ENCODE measurements around the gene ABCA13. TPM values are rescaled to one million over a fixed set of nuclear protein-coding genes. Genes with fewer than 3 reads are reported as not detected.

The ABCA13 gene
- total RNA-seq, 2 donors from 2014 or later = not detected

DNA sequence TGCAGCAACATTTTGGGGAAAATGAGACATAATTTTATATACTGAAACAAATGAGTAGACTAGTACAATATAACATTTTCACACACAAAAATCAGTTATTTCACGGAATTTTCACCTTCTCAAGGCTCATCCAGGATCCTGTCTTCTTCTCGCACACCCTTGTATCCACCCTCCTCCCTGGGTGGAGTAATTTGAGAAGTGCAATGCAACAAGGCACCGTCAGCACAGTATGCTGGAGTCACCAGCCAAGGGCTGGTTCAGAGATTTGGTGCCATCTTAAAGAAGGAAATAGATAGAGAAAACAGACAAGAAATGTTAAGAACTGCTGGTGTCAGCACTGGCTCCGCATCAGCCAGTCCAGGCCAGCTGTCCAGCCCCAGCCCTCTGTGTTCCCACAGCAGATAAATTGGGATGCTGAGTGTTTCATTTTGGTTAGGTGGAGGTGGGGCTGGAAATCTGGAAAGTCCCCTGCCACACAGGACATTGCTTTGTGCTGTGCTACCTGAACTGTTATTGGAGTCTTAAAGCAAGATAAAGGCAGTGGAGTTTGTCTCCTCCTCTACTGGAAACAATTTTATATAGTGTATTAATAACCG is 176.1 kb downstream of the ABCA13 start:
- Mint-ChIP-seq H3K36me3 (ENCODE audit: low read depth) (no peaks in the 10 kb centered on the region), H3K27ac (no peak overlapping the region), H3K27me3 (peaks cover 6% of the 10 kb centered on the region), H3K4me1 (no peaks in the 10 kb centered on the region), H3K4me3 (no peak overlapping the region)
- H3K9me3 ChIP-seq (ENCODE audit: control insufficient read depth, low read length, poor library complexity, severe bottlenecking) = no peaks in the 10 kb centered on the region
- ATAC-seq (no peak), DNase-seq (no peak)

DNA sequence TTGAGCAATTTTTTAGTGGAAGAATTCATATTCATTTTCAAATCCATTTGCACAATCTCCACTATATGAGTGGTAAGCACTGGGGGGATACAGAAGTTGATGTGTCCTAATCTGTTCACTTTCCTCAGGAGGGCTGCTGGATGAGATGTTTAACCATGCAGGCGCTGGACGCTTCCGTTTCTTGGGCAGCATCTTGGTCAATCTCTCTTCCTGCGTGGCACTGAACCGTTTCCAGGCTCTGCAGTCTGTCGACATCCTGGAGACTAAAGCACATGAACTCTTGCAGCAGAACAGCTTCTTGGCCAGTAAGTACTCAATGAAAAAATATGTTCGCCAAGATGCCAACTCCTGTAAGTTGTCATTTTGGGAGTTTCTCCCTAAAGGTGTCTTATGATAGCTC is 179.3 kb downstream of the ABCA13 start:
- Mint-ChIP-seq H3K27me3 (peaks cover 6% of the 10 kb centered on the region), H3K4me3 (no peak overlapping the region), H3K4me1 (no peaks in the 10 kb centered on the region), H3K36me3 (ENCODE audit: low read depth) (no peaks in the 10 kb centered on the region), H3K27ac (no peak overlapping the region)
- H3K9me3 ChIP-seq (ENCODE audit: control insufficient read depth, low read length, poor library complexity, severe bottlenecking) = no peaks in the 10 kb centered on the region
- DNase-seq (no peak), ATAC-seq (no peak)

DNA sequence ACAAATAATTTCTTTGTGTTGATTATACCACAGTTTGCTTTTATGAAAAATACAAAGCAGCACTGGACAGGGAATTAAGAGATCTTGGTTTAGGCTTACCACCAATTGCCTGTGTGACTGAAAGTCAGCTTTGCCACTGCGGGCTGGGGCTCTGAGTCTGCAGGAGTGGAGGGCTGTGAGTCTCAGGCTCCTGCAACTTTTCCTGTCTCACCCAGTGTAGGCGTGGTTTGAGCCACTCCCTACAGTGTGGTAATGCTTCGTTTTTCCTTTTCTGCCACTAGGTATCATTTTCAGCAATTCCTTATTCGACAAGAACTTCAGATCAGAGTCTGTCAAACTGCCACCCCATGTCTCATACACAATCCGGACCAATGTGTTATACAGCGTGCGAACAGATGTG is 180.6 kb downstream of the ABCA13 start:
- Mint-ChIP-seq H3K4me3 (no peak overlapping the region), H3K4me1 (no peaks in the 10 kb centered on the region), H3K27me3 (peaks cover 6% of the 10 kb centered on the region), H3K27ac (no peak overlapping the region), H3K36me3 (ENCODE audit: low read depth) (no peaks in the 10 kb centered on the region)
- no peak for DNase-seq
- H3K9me3 ChIP-seq (ENCODE audit: control insufficient read depth, low read length, poor library complexity, severe bottlenecking) = no peaks in the 10 kb centered on the region
- no peak for ATAC-seq

DNA sequence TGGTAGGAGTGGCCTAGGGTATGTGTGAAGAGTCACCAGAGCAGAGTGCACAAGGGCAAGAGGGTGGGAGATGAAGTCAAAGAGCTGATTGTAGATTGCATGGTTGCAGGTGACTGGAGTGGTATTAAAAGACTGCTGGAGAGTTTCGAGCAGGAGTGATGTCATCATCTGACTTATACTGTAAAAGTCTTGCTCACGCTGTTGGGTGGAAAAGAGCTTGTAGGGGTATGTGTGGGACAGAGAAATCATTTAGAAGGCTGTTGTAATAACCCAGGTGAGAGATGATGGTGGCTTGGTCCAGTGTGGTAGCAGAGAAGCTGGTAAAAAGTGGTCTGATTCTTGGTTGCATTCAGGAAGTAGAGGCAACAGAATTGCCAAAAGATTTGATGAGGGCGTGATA is 184.1 kb downstream of the ABCA13 start:
- no peak for DNase-seq
- H3K4me1 Mint-ChIP-seq = no peaks in the 10 kb centered on the region
- H3K4me3 Mint-ChIP-seq = no peak overlapping the region
- H3K27me3 Mint-ChIP-seq = peaks cover 2% of the 10 kb centered on the region
- no peaks in the 10 kb centered on the region for H3K9me3 ChIP-seq (ENCODE audit: control insufficient read depth, low read length, poor library complexity, severe bottlenecking)
- ATAC-seq = no peak
- H3K36me3 Mint-ChIP-seq (ENCODE audit: low read depth) = no peaks in the 10 kb centered on the region
- H3K27ac Mint-ChIP-seq = no peak overlapping the region

DNA sequence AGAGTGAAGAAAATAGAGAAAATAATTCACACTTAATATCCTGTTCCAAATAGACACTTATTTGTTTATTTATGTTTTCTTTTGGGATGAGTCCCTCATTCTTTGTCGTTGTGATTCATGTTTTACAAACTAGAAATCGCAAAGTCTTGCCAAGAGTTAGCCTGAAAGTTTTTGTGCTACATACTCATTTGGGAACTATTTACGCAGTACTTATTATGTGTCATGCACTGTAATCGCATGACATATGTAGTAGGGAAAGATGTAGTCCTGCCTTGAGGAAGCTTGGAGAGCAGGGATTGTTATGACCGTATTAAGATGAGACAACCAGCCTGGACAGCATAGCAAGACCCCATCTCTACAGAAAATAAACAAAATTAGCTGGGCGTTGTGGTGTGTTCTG is 189.3 kb downstream of the ABCA13 start:
- no peaks in the 10 kb centered on the region for H3K4me1 Mint-ChIP-seq
- H3K36me3 Mint-ChIP-seq (ENCODE audit: low read depth) = no peaks in the 10 kb centered on the region
- DNase-seq (no peak), ATAC-seq (no peak)
- H3K27me3 Mint-ChIP-seq = peaks cover 8% of the 10 kb centered on the region
- H3K27ac Mint-ChIP-seq = no peak overlapping the region
- no peak overlapping the region for H3K4me3 Mint-ChIP-seq
- no peaks in the 10 kb centered on the region for H3K9me3 ChIP-seq (ENCODE audit: control insufficient read depth, low read length, poor library complexity, severe bottlenecking)

DNA sequence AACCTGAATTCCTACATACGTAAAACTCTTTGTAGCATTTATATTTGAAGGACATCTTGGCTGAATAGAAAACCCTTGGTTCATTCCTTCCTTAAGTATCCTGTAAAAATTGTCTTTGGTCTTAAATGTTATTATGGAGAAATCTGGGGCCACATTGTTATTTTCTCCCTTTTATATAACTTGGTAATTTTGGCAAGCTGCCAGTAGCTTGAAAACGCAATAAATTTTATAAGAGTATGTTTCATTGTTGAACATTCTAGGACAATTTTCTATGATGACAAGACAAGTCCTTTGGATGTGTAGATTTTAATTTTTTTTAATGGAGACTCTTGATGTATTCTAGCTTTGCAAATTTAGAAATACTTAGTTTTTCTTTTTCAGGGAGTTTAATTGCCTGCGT is 191.9 kb downstream of the ABCA13 start:
- ATAC-seq (no peak), DNase-seq (no peak)
- Mint-ChIP-seq H3K4me3 (no peak overlapping the region), H3K4me1 (no peaks in the 10 kb centered on the region), H3K36me3 (ENCODE audit: low read depth) (no peaks in the 10 kb centered on the region), H3K27me3 (peaks cover 8% of the 10 kb centered on the region), H3K27ac (no peak overlapping the region)
- H3K9me3 ChIP-seq (ENCODE audit: control insufficient read depth, low read length, poor library complexity, severe bottlenecking) = no peaks in the 10 kb centered on the region

DNA sequence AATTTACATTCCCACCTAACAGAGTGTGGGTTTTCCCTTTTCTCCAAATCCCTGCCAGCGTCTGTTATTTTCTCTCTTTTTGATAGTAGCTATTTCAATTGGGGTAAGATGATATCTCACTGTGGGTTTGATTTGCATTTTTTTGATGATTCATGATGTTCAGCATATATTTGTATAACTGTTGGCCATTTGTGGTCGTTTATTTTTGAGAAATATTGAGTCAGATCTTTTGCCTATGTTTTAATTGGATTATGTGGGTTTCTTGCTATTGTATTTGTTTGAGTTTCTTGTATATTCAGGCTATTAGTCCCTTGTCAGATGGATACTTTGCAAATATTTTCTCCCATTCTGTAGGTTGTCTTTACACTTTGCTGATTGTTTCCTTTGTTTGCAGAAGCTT is 193.8 kb downstream of the ABCA13 start:
- no peaks in the 10 kb centered on the region for H3K9me3 ChIP-seq (ENCODE audit: control insufficient read depth, low read length, poor library complexity, severe bottlenecking)
- no peak overlapping the region for H3K27ac Mint-ChIP-seq
- DNase-seq = no peak
- H3K4me3 Mint-ChIP-seq = no peak overlapping the region
- no peak for ATAC-seq
- H3K4me1 Mint-ChIP-seq = no peaks in the 10 kb centered on the region
- H3K27me3 Mint-ChIP-seq = peaks cover 8% of the 10 kb centered on the region
- no peaks in the 10 kb centered on the region for H3K36me3 Mint-ChIP-seq (ENCODE audit: low read depth)

DNA sequence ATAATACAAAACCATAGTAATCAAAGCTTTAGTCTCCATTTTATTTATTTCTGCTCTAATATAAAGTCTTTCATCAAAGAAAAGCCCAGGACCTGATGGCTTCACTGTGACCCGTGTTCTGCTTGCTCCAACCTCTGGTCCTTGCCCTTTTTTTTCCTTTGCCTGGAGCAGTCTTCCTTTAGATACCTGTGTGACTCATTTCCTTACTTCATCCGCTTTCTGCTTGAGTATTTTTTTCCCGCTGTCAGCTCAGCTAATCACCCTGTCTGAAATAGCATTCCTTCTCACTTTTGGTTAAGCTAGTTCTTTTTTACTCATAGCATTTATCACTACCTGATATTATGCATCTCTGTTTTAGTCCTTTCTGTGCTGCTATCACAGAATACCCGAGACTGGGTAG is 194.8 kb downstream of the ABCA13 start:
- Mint-ChIP-seq H3K4me1 (no peaks in the 10 kb centered on the region), H3K36me3 (ENCODE audit: low read depth) (no peaks in the 10 kb centered on the region), H3K27me3 (peaks cover 8% of the 10 kb centered on the region), H3K27ac (no peak overlapping the region), H3K4me3 (no peak overlapping the region)
- ATAC-seq (no peak), DNase-seq (no peak)
- no peaks in the 10 kb centered on the region for H3K9me3 ChIP-seq (ENCODE audit: control insufficient read depth, low read length, poor library complexity, severe bottlenecking)

DNA sequence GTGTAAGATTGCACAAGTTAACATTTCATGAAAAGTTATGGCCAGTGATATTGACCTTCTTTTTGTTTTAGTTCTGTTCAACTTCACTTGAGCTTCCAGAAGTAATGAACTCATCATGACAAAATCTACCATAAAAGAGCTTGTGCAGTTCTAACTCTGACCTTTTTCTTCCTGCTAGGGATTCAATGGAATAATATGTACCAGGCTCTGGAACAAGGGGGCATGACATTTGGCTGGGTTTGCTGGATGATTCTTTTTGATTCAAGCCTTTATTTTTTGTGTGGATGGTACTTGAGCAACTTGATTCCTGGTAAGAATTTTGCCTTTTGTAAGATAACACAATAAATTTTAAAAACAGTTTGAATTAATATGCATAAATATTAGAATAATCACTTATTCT is 205.0 kb downstream of the ABCA13 start:
- ATAC-seq = no peak
- H3K9me3 ChIP-seq (ENCODE audit: control insufficient read depth, low read length, poor library complexity, severe bottlenecking) = no peaks in the 10 kb centered on the region
- H3K27me3 Mint-ChIP-seq = no peaks in the 10 kb centered on the region
- H3K4me3 Mint-ChIP-seq = no peak overlapping the region
- no peaks in the 10 kb centered on the region for H3K36me3 Mint-ChIP-seq (ENCODE audit: low read depth)
- no peak for DNase-seq
- no peak overlapping the region for H3K27ac Mint-ChIP-seq
- no peaks in the 10 kb centered on the region for H3K4me1 Mint-ChIP-seq

DNA sequence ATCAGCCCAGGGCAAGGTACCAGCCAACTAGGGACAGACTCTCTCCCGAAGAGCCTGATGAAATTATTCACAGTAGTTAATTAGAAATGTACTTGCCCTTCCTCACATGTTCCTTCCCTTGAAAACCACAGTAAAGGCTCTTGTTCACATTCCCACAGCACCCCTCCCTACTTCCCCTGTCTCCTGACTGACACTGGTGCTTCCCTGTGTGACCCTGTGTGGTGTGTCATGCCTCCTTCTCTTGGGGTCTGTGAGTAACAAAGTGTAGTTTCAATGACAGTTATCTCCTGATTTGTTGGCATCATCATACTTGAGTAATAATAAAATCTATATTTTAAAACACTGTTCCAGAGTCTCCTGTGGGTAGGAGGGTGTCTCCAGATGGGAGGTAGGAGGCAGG is 209.7 kb downstream of the ABCA13 start:
- no peaks in the 10 kb centered on the region for H3K27me3 Mint-ChIP-seq

DNA sequence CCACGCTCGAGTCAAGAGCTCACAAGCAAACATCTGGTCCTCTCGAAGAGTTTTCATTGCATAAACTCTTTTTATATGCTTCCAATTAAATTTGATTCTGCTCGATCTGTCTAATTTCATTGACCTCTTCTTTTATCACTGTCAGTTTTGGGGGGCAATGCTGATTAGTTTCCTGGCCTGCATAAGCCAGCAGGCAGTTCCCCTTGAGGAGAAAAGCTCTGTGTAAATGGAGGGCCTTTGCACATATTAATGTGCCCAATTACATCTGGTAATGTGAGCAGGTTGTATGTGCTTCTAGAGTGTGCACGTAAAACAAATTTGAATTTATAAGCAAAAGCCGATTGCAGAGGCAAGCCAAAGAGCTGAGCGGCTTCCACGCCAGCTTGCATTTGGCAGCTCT is 210.3 kb downstream of the ABCA13 start:
- no peak for ATAC-seq
- no peak overlapping the region for H3K4me3 Mint-ChIP-seq
- DNase-seq = no peak
- no peaks in the 10 kb centered on the region for H3K4me1 Mint-ChIP-seq
- no peaks in the 10 kb centered on the region for H3K9me3 ChIP-seq (ENCODE audit: control insufficient read depth, low read length, poor library complexity, severe bottlenecking)
- no peaks in the 10 kb centered on the region for H3K27me3 Mint-ChIP-seq
- H3K27ac Mint-ChIP-seq = no peak overlapping the region
- H3K36me3 Mint-ChIP-seq (ENCODE audit: low read depth) = no peaks in the 10 kb centered on the region

More for the DNA sequence above, 209.7 kb downstream of the ABCA13 start:
- H3K9me3 ChIP-seq (ENCODE audit: control insufficient read depth, low read length, poor library complexity, severe bottlenecking) = no peaks in the 10 kb centered on the region
- Mint-ChIP-seq H3K27ac (no peak overlapping the region), H3K36me3 (ENCODE audit: low read depth) (no peaks in the 10 kb centered on the region), H3K4me3 (no peak overlapping the region), H3K4me1 (no peaks in the 10 kb centered on the region)
- ATAC-seq (no peak), DNase-seq (no peak)

DNA sequence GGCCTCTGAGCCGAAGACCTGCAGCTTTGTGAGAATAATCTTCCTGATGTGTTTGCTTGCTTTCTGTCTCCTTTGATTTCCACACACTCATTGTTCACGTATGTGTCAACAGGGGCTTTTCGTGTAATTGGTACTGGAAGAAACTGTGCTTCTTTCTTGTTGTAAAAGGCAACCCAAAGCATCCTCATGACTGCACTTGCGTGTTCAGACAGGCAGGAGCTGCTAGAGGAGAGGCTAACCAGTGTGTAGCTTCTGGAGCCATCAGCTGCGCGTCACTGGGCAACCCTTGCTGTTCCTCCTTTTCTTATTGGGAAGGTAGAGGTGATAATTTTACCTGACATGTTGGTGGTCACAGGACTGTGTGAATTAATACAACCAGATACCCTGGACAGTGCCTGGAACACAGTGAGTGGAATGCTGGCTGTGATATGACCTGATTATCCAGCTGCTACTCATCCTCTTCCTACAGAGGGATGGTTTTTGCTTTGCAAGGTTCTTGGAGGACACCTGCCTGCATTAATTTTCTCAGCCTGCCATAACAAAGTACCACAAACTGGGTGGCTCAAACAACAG is 213.0 kb downstream of the ABCA13 start:
- Mint-ChIP-seq H3K27me3 (no peaks in the 10 kb centered on the region), H3K27ac (no peak overlapping the region)
- no peaks in the 10 kb centered on the region for H3K9me3 ChIP-seq (ENCODE audit: control insufficient read depth, low read length, poor library complexity, severe bottlenecking)

DNA sequence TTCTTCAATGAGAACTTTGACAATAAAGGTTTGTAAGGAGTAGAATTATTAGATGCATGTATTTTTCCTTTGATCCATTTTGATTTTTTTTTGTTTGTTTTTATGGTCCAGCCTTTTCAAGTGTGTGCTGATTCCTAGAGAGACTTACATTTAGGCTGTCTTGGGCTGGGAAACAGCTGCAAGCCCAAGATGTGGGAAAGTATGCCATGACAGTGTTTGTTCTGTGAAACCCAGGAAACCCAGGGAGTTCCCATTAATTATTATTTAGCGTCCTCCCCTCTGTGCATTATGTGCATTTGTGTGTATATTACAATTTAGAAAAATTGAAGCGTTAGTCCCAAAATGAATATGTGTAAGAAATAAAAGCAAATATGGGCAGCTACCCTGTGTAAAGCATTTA is 216.7 kb downstream of the ABCA13 start:
- H3K9me3 ChIP-seq (ENCODE audit: control insufficient read depth, low read length, poor library complexity, severe bottlenecking) = no peaks in the 10 kb centered on the region
- no peak for DNase-seq
- Mint-ChIP-seq H3K27ac (no peak overlapping the region), H3K4me1 (no peaks in the 10 kb centered on the region), H3K36me3 (ENCODE audit: low read depth) (no peaks in the 10 kb centered on the region), H3K27me3 (no peaks in the 10 kb centered on the region), H3K4me3 (no peak overlapping the region)
- ATAC-seq = no peak

More for the DNA sequence above, 213.0 kb downstream of the ABCA13 start:
- no peaks in the 10 kb centered on the region for H3K4me1 Mint-ChIP-seq
- H3K36me3 Mint-ChIP-seq (ENCODE audit: low read depth) = no peaks in the 10 kb centered on the region
- DNase-seq (no peak), ATAC-seq (no peak)
- no peak overlapping the region for H3K4me3 Mint-ChIP-seq

DNA sequence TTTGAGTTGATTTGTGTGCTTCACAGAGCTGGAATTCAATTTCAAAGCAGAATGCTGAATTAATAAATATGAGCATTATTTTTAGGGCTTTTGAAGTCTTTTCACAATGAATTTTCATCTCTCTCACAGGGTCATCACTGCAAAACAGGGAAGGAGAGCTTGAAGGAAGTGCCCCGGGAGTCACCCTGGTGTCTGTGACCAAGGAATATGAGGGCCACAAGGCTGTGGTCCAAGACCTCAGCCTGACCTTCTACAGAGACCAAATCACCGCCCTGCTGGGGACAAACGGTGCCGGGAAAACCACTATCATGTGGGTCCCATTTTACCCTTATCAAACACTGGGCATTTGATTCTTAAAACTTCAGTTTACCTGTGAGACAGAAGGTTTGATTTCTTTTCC is 217.7 kb downstream of the ABCA13 start:
- Mint-ChIP-seq H3K27me3 (no peaks in the 10 kb centered on the region), H3K36me3 (ENCODE audit: low read depth) (no peaks in the 10 kb centered on the region), H3K4me3 (no peak overlapping the region), H3K4me1 (no peaks in the 10 kb centered on the region), H3K27ac (no peak overlapping the region)
- H3K9me3 ChIP-seq (ENCODE audit: control insufficient read depth, low read length, poor library complexity, severe bottlenecking) = no peaks in the 10 kb centered on the region
- ATAC-seq = no peak
- no peak for DNase-seq
